HCT116 (cell line): ENCODE results near the gene ZNF724. TPM values are rescaled to one million over a fixed set of nuclear protein-coding genes. Genes with fewer than 3 reads are reported as not detected.

ENCODE experiments used
- ATAC-seq: fragments of 200-7000 bp; cut with Tn5 transposase; 2 replicates; pipeline ENCODE4 v1.9.1; 2020; ENCODE audit warnings: mild to moderate bottlenecking, moderate library complexity
- BruUV-seq: library from RNA; stranded (reverse); fragments of 400-500 nt; replicated peaks from 2 replicates; lab custom pipeline; 2021; lab: Mats Ljungman, UMichigan
- CTCF ChIA-PET: fragments of 300-600 bp; sonication (Branson Sonifier 250); formaldehyde crosslinking; loops from one replicate; lab custom pipeline; 2021; ENCODE audit warnings: antibody characterized with exemption; lab: Charles Lee
- POLR2A ChIA-PET: fragments of 300-600, 350-600 bp; sonication (Branson Sonifier 250); formaldehyde crosslinking; loops from one replicate; lab custom pipeline; 2021; ENCODE audit warnings: antibody characterized with exemption; lab: Charles Lee
- RAD21 ChIA-PET, 2 experiments: fragments of 300-600 bp; sonication (Branson Sonifier 250); formaldehyde crosslinking; loops; one replicate each; lab custom pipeline; 2023; ENCODE audit warnings: low total read pairs in 2 of 2; ENCODE audit not compliant: uncharacterized antibody in 2 of 2, unreplicated experiment in 2 of 2, low non-redundant PET in 1 of 2; lab: Charles Lee
- DNase-seq: peaks from one replicate; pipeline ENCODE4 v3.0.0-alpha.2; 2010; ENCODE audit warnings: low read depth, low spot score
- H2AFZ ChIP-seq: fragments of 200-600 bp; shearing (Covaris generic), sonication (generic); 2 replicates; pipeline ENCODE4 v1.6.1; 2017; ENCODE audit warnings: low read depth, mixed run types, mixed read lengths, antibody characterized with exemption, low read length; ENCODE audit not compliant: poor library complexity, severe bottlenecking
- H3K27ac ChIP-seq: 2 replicates; pipeline ENCODE4 v1.5.1; 2012; ENCODE audit warnings: low read depth, low read length
- H3K27me3 ChIP-seq: fragments of 200-600 bp; sonication (generic); 2 replicates; pipeline ENCODE4 v1.6.1; 2016; ENCODE audit warnings: mixed run types, low read length, mixed read lengths; ENCODE audit not compliant: insufficient read depth
- H3K36me3 ChIP-seq, 2 experiments: fragments of 200-500 bp in 1 of 2; fragments of 200-600 bp in 1 of 2; sonication (Bioruptor generic) in 1 of 2; sonication (generic) in 1 of 2; 2 replicates each; pipeline versions ENCODE4 v1.5.1 to v1.6.1; 2014 to 2016; ENCODE audit warnings: low read length in 2 of 2, inconsistent platforms in 1 of 2, mixed read lengths in 1 of 2, mixed run types in 1 of 2; ENCODE audit not compliant: insufficient read depth in 2 of 2, control insufficient read depth in 1 of 2
- H3K4me1 ChIP-seq, 2 experiments: fragments of 200-600 bp in 1 of 2; sonication (generic) in 1 of 2; 2 replicates each; pipeline versions ENCODE4 v1.5.1 to v1.6.1; 2012 to 2017; ENCODE audit warnings: low read length in 2 of 2, inconsistent platforms in 1 of 2, mild to moderate bottlenecking in 1 of 2, mixed read lengths in 1 of 2, mixed run types in 1 of 2, moderate library complexity in 1 of 2; ENCODE audit not compliant: insufficient read depth in 2 of 2, control insufficient read depth in 1 of 2
- H3K4me2 ChIP-seq: fragments of 200-600 bp; sonication (generic); 2 replicates; pipeline ENCODE4 v1.6.1; 2017; ENCODE audit warnings: mixed run types, low read length, mixed read lengths
- H3K4me3 ChIP-seq, 2 experiments: fragments of 200-600 bp in 1 of 2; sonication (generic) in 1 of 2; replicated peaks in 1 of 2; 2 replicates each; pipeline ENCODE4 v1.5.1; 2011 to 2016; ENCODE audit warnings: low read length in 2 of 2, control low read depth in 1 of 2, low read depth in 1 of 2, mild to moderate bottlenecking in 1 of 2, mixed read lengths in 1 of 2, mixed run types in 1 of 2
- H3K79me2 ChIP-seq: fragments of 200-600 bp; sonication (generic); 2 replicates; pipeline ENCODE4 v1.6.1; 2017; ENCODE audit warnings: mild to moderate bottlenecking, mixed run types, low read length, moderate library complexity, mixed read lengths; ENCODE audit not compliant: insufficient read depth
- H3K9ac ChIP-seq: fragments of 200-600 bp; sonication (generic); 2 replicates; pipeline ENCODE4 v1.6.1; 2016; ENCODE audit warnings: low read length, mixed read lengths
- H3K9me2 ChIP-seq: fragments of 200-600 bp; sonication (generic), shearing (Covaris generic); 2 replicates; pipeline ENCODE4 v1.6.1; 2017; ENCODE audit warnings: mixed run types, mild to moderate bottlenecking, moderate library complexity; ENCODE audit not compliant: insufficient read depth
- H3K9me3 ChIP-seq, 2 experiments: fragments of 200-500 bp in 1 of 2; fragments of 200-600 bp in 1 of 2; sonication (Bioruptor generic) in 1 of 2; sonication (generic) in 1 of 2; 2 replicates each; pipeline ENCODE4 v1.6.1; 2014 to 2017; ENCODE audit warnings: low read length in 2 of 2, mixed read lengths in 2 of 2, inconsistent platforms in 1 of 2, low read depth in 1 of 2, mild to moderate bottlenecking in 1 of 2, mixed run types in 1 of 2, moderate library complexity in 1 of 2; ENCODE audit not compliant: control insufficient read depth in 1 of 2, insufficient read depth in 1 of 2
- H4K20me1 ChIP-seq: fragments of 200-600 bp; sonication (generic), shearing (Covaris generic); 2 replicates; pipeline ENCODE4 v1.6.1; 2017; ENCODE audit warnings: mixed run types, mild to moderate bottlenecking, moderate library complexity; ENCODE audit not compliant: insufficient read depth
- POLR2A ChIP-seq: IDR thresholded peaks from 2 replicates; pipeline ENCODE4 v1.7.0; 2011; ENCODE audit warnings: borderline replicate concordance; ENCODE audit not compliant: insufficient read depth, insufficient read length; ENCODE audit errors: extremely low read depth
- POLR2AphosphoS5 ChIP-seq: IDR thresholded peaks from 2 replicates; pipeline ENCODE4 v1.6.1; 2011; ENCODE audit warnings: mild to moderate bottlenecking, low read depth, low read length, moderate library complexity
- SIN3A ChIP-seq: IDR thresholded peaks from 2 replicates; pipeline ENCODE4 v1.6.1; 2012; ENCODE audit warnings: low read depth
- intact Hi-C: fragments of 100-400 bp; cut with micrococcal nuclease; formaldehyde crosslinking; loops from 2 replicates; pipeline ENCODE4 v1.10.0; 2022
- total RNA-seq: library from RNA; stranded (reverse); gene quantifications from one replicate; pipeline ENCODE4 v1.2.1, GENCODE V29; 2021; ENCODE audit not compliant: unreplicated experiment
- TF ChIP-seq, protein P1 (sequence below): IDR thresholded peaks from 2 replicates; pipeline ENCODE4 v1.6.1; 2012; ENCODE audit warnings: low read depth

Gene ZNF724
- total RNA-seq, 1 experiment from 2014 or later = 7.1 TPM

GRCh38 chr19:23273590-23274412, 23.6 kb upstream of the ZNF724 start:
- Histone ChIP-seq H3K4me1 (no peaks in the 10 kb centered on the region), H3K9me3 (no peaks in the 10 kb centered on the region), H3K4me3 (peak overlapping the region; percentile 58 to 67), H2AFZ (no peak overlapping the region), H3K9ac (peak overlapping the region; percentile 60), H3K36me3 (no peaks in the 10 kb centered on the region; a peak in 1 of 4 replicates), H3K79me2 (no peaks in the 10 kb centered on the region), H3K4me2 (peak overlapping the region; percentile 72), H3K27me3 (no peaks in the 10 kb centered on the region), H4K20me1 (no peaks in the 10 kb centered on the region), H3K27ac (peak overlapping the region; percentile 80), H3K9me2 (no peaks in the 10 kb centered on the region)
- CTCF ChIA-PET = no interaction called here
- RAD21 ChIA-PET = interaction anchor here in 1 of 2 experiments (0.6 kb wide), 1 partner anchor 9 kb away, joined by 6 read pairs; no protein-coding TSS in a partner anchor
- ATAC-seq (peak; percentile 98), DNase-seq (peak; percentile 60)
- BruUV-seq = no TSS peak
- TF ChIP-seq POLR2A = peak; percentile 54
- peak; percentile 38; the same call in 1 of the 2 replicates for TF ChIP-seq POLR2AphosphoS5
- TF ChIP-seq, protein P1, sequence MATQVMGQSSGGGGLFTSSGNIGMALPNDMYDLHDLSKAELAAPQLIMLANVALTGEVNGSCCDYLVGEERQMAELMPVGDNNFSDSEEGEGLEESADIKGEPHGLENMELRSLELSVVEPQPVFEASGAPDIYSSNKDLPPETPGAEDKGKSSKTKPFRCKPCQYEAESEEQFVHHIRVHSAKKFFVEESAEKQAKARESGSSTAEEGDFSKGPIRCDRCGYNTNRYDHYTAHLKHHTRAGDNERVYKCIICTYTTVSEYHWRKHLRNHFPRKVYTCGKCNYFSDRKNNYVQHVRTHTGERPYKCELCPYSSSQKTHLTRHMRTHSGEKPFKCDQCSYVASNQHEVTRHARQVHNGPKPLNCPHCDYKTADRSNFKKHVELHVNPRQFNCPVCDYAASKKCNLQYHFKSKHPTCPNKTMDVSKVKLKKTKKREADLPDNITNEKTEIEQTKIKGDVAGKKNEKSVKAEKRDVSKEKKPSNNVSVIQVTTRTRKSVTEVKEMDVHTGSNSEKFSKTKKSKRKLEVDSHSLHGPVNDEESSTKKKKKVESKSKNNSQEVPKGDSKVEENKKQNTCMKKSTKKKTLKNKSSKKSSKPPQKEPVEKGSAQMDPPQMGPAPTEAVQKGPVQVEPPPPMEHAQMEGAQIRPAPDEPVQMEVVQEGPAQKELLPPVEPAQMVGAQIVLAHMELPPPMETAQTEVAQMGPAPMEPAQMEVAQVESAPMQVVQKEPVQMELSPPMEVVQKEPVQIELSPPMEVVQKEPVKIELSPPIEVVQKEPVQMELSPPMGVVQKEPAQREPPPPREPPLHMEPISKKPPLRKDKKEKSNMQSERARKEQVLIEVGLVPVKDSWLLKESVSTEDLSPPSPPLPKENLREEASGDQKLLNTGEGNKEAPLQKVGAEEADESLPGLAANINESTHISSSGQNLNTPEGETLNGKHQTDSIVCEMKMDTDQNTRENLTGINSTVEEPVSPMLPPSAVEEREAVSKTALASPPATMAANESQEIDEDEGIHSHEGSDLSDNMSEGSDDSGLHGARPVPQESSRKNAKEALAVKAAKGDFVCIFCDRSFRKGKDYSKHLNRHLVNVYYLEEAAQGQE = no peak
- no peak for TF ChIP-seq SIN3A
- intact Hi-C loops = no loop called here
- POLR2A ChIA-PET = no interaction called here
